ENCODE data around the gene LACTB.

LACTB gene

GRCh38 chr15:63156086-63156710 is 34.5 kb downstream of the LACTB start:
- peaks cover 0 to 19% (median 7%) of the 10 kb centered on the region in 4 experiments for H3K36me3 ChIP-seq (ENCODE audit: control insufficient read depth in 4 of 4, insufficient read depth in 4 of 4, low read length in 3 of 4)
- peak overlapping the region; percentile 83 to 98 (median 97) for H3K4me3 ChIP-seq (ENCODE audit: control insufficient read depth in 1 of 7, extremely low read depth in 1 of 7, insufficient read depth in 4 of 7, low read depth in 2 of 7, low read length in 6 of 7)
- no peak for DNase-seq
- peak overlapping the region; percentile 38 to 89 for H3K27ac ChIP-seq (ENCODE audit: insufficient read depth in 1 of 2, low read depth in 1 of 2, low read length in 2 of 2, poor library complexity in 1 of 2, severe bottlenecking in 2 of 2)
- ChIA-PET POLR2A (interaction anchor here (1.3 kb wide), 1 partner anchor 19 kb away, joined by 3 read pairs; no protein-coding TSS in a partner anchor), CTCF (interaction anchor here (1.1 to 1.6 kb wide), 2 partner anchors 9 to 19 kb away, joined by 5 to 6 read pairs; no protein-coding TSS in a partner anchor)
- H3K9me3 ChIP-seq (ENCODE audit: control extremely low read depth in 1 of 5, control insufficient read depth in 4 of 5, insufficient read depth in 2 of 5, low read depth in 1 of 5, low read length in 4 of 5): no peaks in the 10 kb centered on the region
- H3K4me1 ChIP-seq (ENCODE audit: control extremely low read depth in 1 of 4, control insufficient read depth in 4 of 4, insufficient read depth in 4 of 4, low read length in 3 of 4): peaks cover 7 to 22% (median 13%) of the 10 kb centered on the region in 4 experiments
- H3K27me3 ChIP-seq (replicated peaks in 2 of 5; ENCODE audit: control insufficient read depth in 4 of 5, insufficient read depth in 5 of 5, low read length in 4 of 5): no peaks in the 10 kb centered on the region
- 16% methylated on average over 8 of the region's 10 CpGs for WGBS (ENCODE audit: insufficient coverage)

GRCh38 chr15:63156755-63157117 is 35.1 kb downstream of the LACTB start:
- CTCF ChIA-PET: interaction anchor here (0.9 to 1.6 kb wide), 3 partner anchors 10 to 119 kb away, joined by 3 to 6 read pairs (median 3); no protein-coding TSS in a partner anchor

GRCh38 chr15:63157118-63157843 is 35.6 kb downstream of the LACTB start, which contains the start of gene RPS27L:
TSS of gene RPS27L (minus strand) at chr15:63157477. CDS start at chr15:63157405, 72 bp downstream.
- CTCF ChIA-PET: interaction anchor here (0.9 to 1.6 kb wide), 4 partner anchors 11 to 119 kb away, joined by 3 to 6 read pairs (median 3); no protein-coding TSS in a partner anchor
- peak within 1 kb of the TSS; percentile 61 to 89 for H3K27ac ChIP-seq (ENCODE audit: insufficient read depth in 1 of 2, low read depth in 1 of 2, low read length in 2 of 2, poor library complexity in 1 of 2, severe bottlenecking in 2 of 2)
- no peaks in the 10 kb centered on the region for H3K27me3 ChIP-seq (replicated peaks in 2 of 5; ENCODE audit: control insufficient read depth in 4 of 5, insufficient read depth in 5 of 5, low read length in 4 of 5)
- 0% methylated on average over 53 of the region's 60 CpGs for WGBS (ENCODE audit: insufficient coverage)
- H3K36me3 ChIP-seq (ENCODE audit: control insufficient read depth in 4 of 4, insufficient read depth in 4 of 4, low read length in 3 of 4): peaks cover 0 to 13% (median 5%) of the 10 kb centered on the region in 4 experiments
- DNase-seq: peak; percentile 93 to 98 (median 96)
- POLR2A ChIA-PET: interaction anchor here (1.0 to 1.3 kb wide), 3 partner anchors 18 to 32 kb away, joined by 3 to 4 read pairs (median 3); partner anchors contain the start of gene RAB8B
- peak within 1 kb of the TSS; percentile 83 to 98 (median 97) for H3K4me3 ChIP-seq (ENCODE audit: control insufficient read depth in 1 of 7, extremely low read depth in 1 of 7, insufficient read depth in 4 of 7, low read depth in 2 of 7, low read length in 6 of 7)
- H3K4me1 ChIP-seq (ENCODE audit: control extremely low read depth in 1 of 4, control insufficient read depth in 4 of 4, insufficient read depth in 4 of 4, low read length in 3 of 4): peaks cover 7 to 22% (median 13%) of the 10 kb centered on the region in 4 experiments
- no peaks in the 10 kb centered on the region for H3K9me3 ChIP-seq (ENCODE audit: control extremely low read depth in 1 of 5, control insufficient read depth in 4 of 5, insufficient read depth in 2 of 5, low read depth in 1 of 5, low read length in 4 of 5)

More at GRCh38 chr15:63156755-63157117, 35.1 kb downstream of the LACTB start:
- Histone ChIP-seq H3K36me3 (ENCODE audit: control insufficient read depth in 4 of 4, insufficient read depth in 4 of 4, low read length in 3 of 4) (peaks cover 0 to 15% (median 7%) of the 10 kb centered on the region in 4 experiments), H3K9me3 (ENCODE audit: control extremely low read depth in 1 of 5, control insufficient read depth in 4 of 5, insufficient read depth in 2 of 5, low read depth in 1 of 5, low read length in 4 of 5) (no peaks in the 10 kb centered on the region), H3K27me3 (replicated peaks in 2 of 5; ENCODE audit: control insufficient read depth in 4 of 5, insufficient read depth in 5 of 5, low read length in 4 of 5) (no peaks in the 10 kb centered on the region), H3K4me1 (ENCODE audit: control extremely low read depth in 1 of 4, control insufficient read depth in 4 of 4, insufficient read depth in 4 of 4, low read length in 3 of 4) (peaks cover 7 to 22% (median 13%) of the 10 kb centered on the region in 4 experiments), H3K27ac (ENCODE audit: insufficient read depth in 1 of 2, low read depth in 1 of 2, low read length in 2 of 2, poor library complexity in 1 of 2, severe bottlenecking in 2 of 2) (peak overlapping the region; percentile 38 to 89), H3K4me3 (ENCODE audit: control insufficient read depth in 1 of 7, extremely low read depth in 1 of 7, insufficient read depth in 4 of 7, low read depth in 2 of 7, low read length in 6 of 7) (peak overlapping the region; percentile 83 to 98 (median 97))
- peak; percentile 3 to 43 (median 42) for DNase-seq
- POLR2A ChIA-PET: interaction anchor here (1.1 to 1.3 kb wide), 2 partner anchors 18 to 21 kb away, joined by 3 to 4 read pairs; no protein-coding TSS in a partner anchor
- WGBS (ENCODE audit: insufficient coverage): 0% methylated on average over 13 of the region's 16 CpGs

GRCh38 chr15:63157891-63158431 is 36.3 kb downstream of the LACTB start:
- H3K9me3 ChIP-seq (ENCODE audit: control extremely low read depth in 1 of 5, control insufficient read depth in 4 of 5, insufficient read depth in 2 of 5, low read depth in 1 of 5, low read length in 4 of 5): no peaks in the 10 kb centered on the region
- DNase-seq: peak; percentile 53 to 82 (median 78)
- ChIA-PET POLR2A (interaction anchor here (1.0 to 1.3 kb wide), 3 partner anchors 17 to 31 kb away, joined by 3 to 4 read pairs (median 3); partner anchors contain the start of gene RAB8B), CTCF (interaction anchor here (0.9 to 1.6 kb wide), 4 partner anchors 11 to 118 kb away, joined by 3 to 6 read pairs (median 3); no protein-coding TSS in a partner anchor)
- H3K36me3 ChIP-seq (ENCODE audit: control insufficient read depth in 4 of 4, insufficient read depth in 4 of 4, low read length in 3 of 4): peaks cover 0 to 9% (median 2%) of the 10 kb centered on the region in 4 experiments
- peak overlapping the region; percentile 61 to 89 for H3K27ac ChIP-seq (ENCODE audit: insufficient read depth in 1 of 2, low read depth in 1 of 2, low read length in 2 of 2, poor library complexity in 1 of 2, severe bottlenecking in 2 of 2)
- peak overlapping the region; percentile 83 to 98 (median 97) for H3K4me3 ChIP-seq (ENCODE audit: control insufficient read depth in 1 of 7, extremely low read depth in 1 of 7, insufficient read depth in 4 of 7, low read depth in 2 of 7, low read length in 6 of 7)
- no peaks in the 10 kb centered on the region for H3K27me3 ChIP-seq (replicated peaks in 2 of 5; ENCODE audit: control insufficient read depth in 4 of 5, insufficient read depth in 5 of 5, low read length in 4 of 5)
- H3K4me1 ChIP-seq (ENCODE audit: control extremely low read depth in 1 of 4, control insufficient read depth in 4 of 4, insufficient read depth in 4 of 4, low read length in 3 of 4): peaks cover 7 to 22% (median 13%) of the 10 kb centered on the region in 4 experiments
- 14% methylated on average over 14 of the region's 18 CpGs for WGBS (ENCODE audit: insufficient coverage)

- Histone ChIP-seq H3K4me3 (ENCODE audit: control insufficient read depth in 1 of 7, extremely low read depth in 1 of 7, insufficient read depth in 4 of 7, low read depth in 2 of 7, low read length in 6 of 7) (no peak overlapping the region), H3K36me3 (ENCODE audit: control insufficient read depth in 4 of 4, insufficient read depth in 4 of 4, low read length in 3 of 4) (no peaks in the 10 kb centered on the region), H3K9me3 (ENCODE audit: control extremely low read depth in 1 of 5, control insufficient read depth in 4 of 5, insufficient read depth in 2 of 5, low read depth in 1 of 5, low read length in 4 of 5) (no peaks in the 10 kb centered on the region), H3K27me3 (replicated peaks in 2 of 5; ENCODE audit: control insufficient read depth in 4 of 5, insufficient read depth in 5 of 5, low read length in 4 of 5) (no peaks in the 10 kb centered on the region), H3K27ac (ENCODE audit: insufficient read depth in 1 of 2, low read depth in 1 of 2, low read length in 2 of 2, poor library complexity in 1 of 2, severe bottlenecking in 2 of 2) (no peak overlapping the region), H3K4me1 (ENCODE audit: control extremely low read depth in 1 of 4, control insufficient read depth in 4 of 4, insufficient read depth in 4 of 4, low read length in 3 of 4) (peaks cover 7 to 19% (median 11%) of the 10 kb centered on the region in 4 experiments)
- ChIA-PET POLR2A (no interaction called here), CTCF (no interaction called here)
- no peak for DNase-seq
Measured at GRCh38 chr15:63160638-63161037, 39.0 kb downstream of the LACTB start.

- Histone ChIP-seq H3K4me3 (ENCODE audit: control insufficient read depth in 1 of 7, extremely low read depth in 1 of 7, insufficient read depth in 4 of 7, low read depth in 2 of 7, low read length in 6 of 7) (no peak overlapping the region), H3K27me3 (replicated peaks in 2 of 5; ENCODE audit: control insufficient read depth in 4 of 5, insufficient read depth in 5 of 5, low read length in 4 of 5) (no peaks in the 10 kb centered on the region), H3K36me3 (ENCODE audit: control insufficient read depth in 4 of 4, insufficient read depth in 4 of 4, low read length in 3 of 4) (no peaks in the 10 kb centered on the region), H3K27ac (ENCODE audit: insufficient read depth in 1 of 2, low read depth in 1 of 2, low read length in 2 of 2, poor library complexity in 1 of 2, severe bottlenecking in 2 of 2) (no peak overlapping the region), H3K9me3 (ENCODE audit: control extremely low read depth in 1 of 5, control insufficient read depth in 4 of 5, insufficient read depth in 2 of 5, low read depth in 1 of 5, low read length in 4 of 5) (no peaks in the 10 kb centered on the region), H3K4me1 (ENCODE audit: control extremely low read depth in 1 of 4, control insufficient read depth in 4 of 4, insufficient read depth in 4 of 4, low read length in 3 of 4) (peaks cover 0 to 5% (median 2%) of the 10 kb centered on the region in 4 experiments)
- ChIA-PET CTCF (no interaction called here), POLR2A (no interaction called here)
- DNase-seq: no peak
- 89% methylated on average over 4 of the region's 4 CpGs for WGBS (ENCODE audit: insufficient coverage)
Measured at GRCh38 chr15:63163217-63163616, 41.6 kb downstream of the LACTB start.

Measured in common myeloid progenitor, CD34-positive (primary cell).